SK-N-SH treated with all-trans-retinoic acid at 6 μM for 48 hours (cell line): ENCODE data around the gene RAD52.

Experiments
- ATAC-seq: fragments of 200-7000 bp; cut with Tn5 transposase; 3 replicates; pipeline ENCODE4 v1.9.1; 2020; ENCODE audit warnings: mild to moderate bottlenecking, moderate library complexity
- ARNTL ChIP-seq: fragments of 450-650 bp; formaldehyde crosslinking; IDR thresholded peaks from 2 replicates; pipeline ENCODE4 v1.5.0; 2020; ENCODE audit warnings: low read depth, mild to moderate bottlenecking, moderate library complexity, borderline replicate concordance
- BACH2 ChIP-seq: fragments of 250-450 bp; sonication (Bioruptor Pico); IDR thresholded peaks from 2 replicates; pipeline ENCODE4 v1.9.0; 2021; ENCODE audit warnings: mild to moderate bottlenecking, borderline replicate concordance
- CSDC2 ChIP-seq: fragments of 250-450 bp; sonication (Bioruptor Pico); IDR thresholded peaks from 2 replicates; pipeline ENCODE4 v1.5.0; 2020; ENCODE audit warnings: mild to moderate bottlenecking, moderate library complexity
- CSRNP3 ChIP-seq: fragments of 250-450 bp; sonication (Bioruptor Pico); IDR thresholded peaks from 2 replicates; pipeline ENCODE4 v1.5.1; 2021; ENCODE audit warnings: mild to moderate bottlenecking, moderate library complexity
- ESRRG ChIP-seq: fragments of 250-450 bp; sonication (Bioruptor Pico); IDR thresholded peaks from 2 replicates; pipeline ENCODE4 v1.6.1; 2021; ENCODE audit warnings: mild to moderate bottlenecking
- GLIS3 ChIP-seq: fragments of 250-450 bp; sonication (Bioruptor Pico); IDR thresholded peaks from 2 replicates; pipeline ENCODE4 v1.5.0; 2020; ENCODE audit warnings: mild to moderate bottlenecking, moderate library complexity
- ISL1 ChIP-seq: fragments of 250-450 bp; sonication (Bioruptor Pico); IDR thresholded peaks from 2 replicates; pipeline ENCODE4 v2.1.2; 2022; ENCODE audit warnings: mild to moderate bottlenecking, moderate library complexity
- OSR1 ChIP-seq: fragments of 250-450 bp; sonication (Bioruptor Pico); IDR thresholded peaks from 2 replicates; pipeline ENCODE4 v1.8.0; 2022; ENCODE audit warnings: moderate library complexity, mild to moderate bottlenecking, inconsistent platforms
- POU6F1 ChIP-seq: fragments of 250-450 bp; sonication (Bioruptor Pico); IDR thresholded peaks from 2 replicates; pipeline ENCODE4 v1.8.0; 2021; ENCODE audit warnings: low read depth, mild to moderate bottlenecking, moderate library complexity, borderline replicate concordance
- PPARA ChIP-seq: fragments of 250-450 bp; sonication (Bioruptor Pico); IDR thresholded peaks from 2 replicates; pipeline ENCODE4 v1.5.0; 2020; ENCODE audit warnings: mild to moderate bottlenecking, borderline replicate concordance
- RARB ChIP-seq: fragments of 250-450 bp; sonication (Bioruptor Pico); IDR thresholded peaks from 2 replicates; pipeline ENCODE4 v1.8.0; 2021; ENCODE audit warnings: mild to moderate bottlenecking, moderate library complexity
- SNAI2 ChIP-seq: fragments of 250-450 bp; sonication (Bioruptor Pico); IDR thresholded peaks from 2 replicates; pipeline ENCODE4 v1.5.0; 2020; ENCODE audit warnings: mild to moderate bottlenecking, moderate library complexity
- TCF4 ChIP-seq: fragments of 250-450 bp; sonication (Bioruptor Pico); IDR thresholded peaks from 2 replicates; pipeline ENCODE4 v1.8.0; 2021; ENCODE audit warnings: mild to moderate bottlenecking, moderate library complexity, borderline replicate concordance
- TOX ChIP-seq: fragments of 250-450 bp; sonication (Bioruptor Pico); IDR thresholded peaks from 2 replicates; pipeline ENCODE4 v1.8.0; 2021; ENCODE audit warnings: mild to moderate bottlenecking, moderate library complexity, borderline replicate concordance
- ZC3H10 ChIP-seq: fragments of 250-450 bp; sonication (Bioruptor Pico); IDR thresholded peaks from 2 replicates; pipeline ENCODE4 v1.5.1; 2021; ENCODE audit warnings: mild to moderate bottlenecking, moderate library complexity
- ZFP3 ChIP-seq: fragments of 250-450 bp; sonication (Bioruptor Pico); IDR thresholded peaks from 2 replicates; pipeline ENCODE4 v1.5.0; 2020; ENCODE audit warnings: mild to moderate bottlenecking, moderate library complexity
- ZFP30 ChIP-seq: fragments of 450-650 bp; formaldehyde crosslinking; IDR thresholded peaks from 2 replicates; pipeline ENCODE4 v1.5.0; 2022; ENCODE audit warnings: mild to moderate bottlenecking, moderate library complexity
- ZNF565 ChIP-seq: fragments of 450-650 bp; formaldehyde crosslinking; conservative IDR thresholded peaks from 2 replicates; pipeline ENCODE4 v1.5.0; 2020; ENCODE audit warnings: low read depth, mild to moderate bottlenecking, moderate library complexity
- ZNF70 ChIP-seq: fragments of 450-650 bp; formaldehyde crosslinking; IDR thresholded peaks from 2 replicates; pipeline ENCODE4 v1.5.0; 2020; ENCODE audit warnings: mild to moderate bottlenecking, moderate library complexity
- TF ChIP-seq, protein P1 (sequence below): fragments of 250-450 bp; sonication (Bioruptor Pico); IDR thresholded peaks from 2 replicates; pipeline ENCODE4 v1.8.0; 2020; ENCODE audit warnings: mild to moderate bottlenecking, moderate library complexity, borderline replicate concordance
- TF ChIP-seq, protein P2 (sequence below): fragments of 250-450 bp; sonication (Bioruptor Pico); IDR thresholded peaks from 2 replicates; pipeline ENCODE4 v1.5.1; 2020; ENCODE audit warnings: low read depth, mild to moderate bottlenecking, moderate library complexity

The RAD52 gene

DNA sequence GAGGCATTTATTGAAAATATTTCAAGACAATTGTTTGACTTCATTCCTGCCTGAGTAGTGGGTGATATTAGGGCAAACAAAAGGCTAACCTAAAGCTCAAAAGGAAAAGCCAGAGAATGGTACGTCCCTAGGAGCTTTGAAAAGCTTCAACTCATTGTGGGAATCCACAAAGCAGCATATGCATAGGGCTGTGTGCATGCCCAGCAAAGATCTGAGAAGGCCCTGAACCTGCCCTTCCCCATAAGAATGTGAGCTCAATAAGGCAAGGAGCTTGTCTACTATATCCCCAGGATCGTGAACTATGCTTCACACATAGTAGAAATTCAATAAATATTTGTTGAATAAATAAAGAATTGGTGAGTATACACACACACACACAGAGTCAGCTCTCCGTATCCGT, 19.1 kb upstream of the RAD52 start:
- TF ChIP-seq PPARA (CRISPR knock-in tag) (no peak), CSRNP3 (no peak), ZNF565 (CRISPR knock-in tag) (no peak), SNAI2 (no peak), ZFP30 (CRISPR knock-in tag) (no peak), ZNF70 (no peak), CSDC2 (CRISPR knock-in tag) (no peak), TCF4 (CRISPR knock-in tag) (no peak), GLIS3 (CRISPR knock-in tag) (no peak), ZFP3 (CRISPR knock-in tag) (no peak), ZC3H10 (CRISPR knock-in tag) (no peak), ISL1 (no peak), ESRRG (CRISPR knock-in tag) (no peak), RARB (CRISPR knock-in tag) (no peak), TOX (CRISPR knock-in tag) (no peak), OSR1 (CRISPR knock-in tag) (no peak), POU6F1 (CRISPR knock-in tag) (no peak)
- TF ChIP-seq, protein P1, sequence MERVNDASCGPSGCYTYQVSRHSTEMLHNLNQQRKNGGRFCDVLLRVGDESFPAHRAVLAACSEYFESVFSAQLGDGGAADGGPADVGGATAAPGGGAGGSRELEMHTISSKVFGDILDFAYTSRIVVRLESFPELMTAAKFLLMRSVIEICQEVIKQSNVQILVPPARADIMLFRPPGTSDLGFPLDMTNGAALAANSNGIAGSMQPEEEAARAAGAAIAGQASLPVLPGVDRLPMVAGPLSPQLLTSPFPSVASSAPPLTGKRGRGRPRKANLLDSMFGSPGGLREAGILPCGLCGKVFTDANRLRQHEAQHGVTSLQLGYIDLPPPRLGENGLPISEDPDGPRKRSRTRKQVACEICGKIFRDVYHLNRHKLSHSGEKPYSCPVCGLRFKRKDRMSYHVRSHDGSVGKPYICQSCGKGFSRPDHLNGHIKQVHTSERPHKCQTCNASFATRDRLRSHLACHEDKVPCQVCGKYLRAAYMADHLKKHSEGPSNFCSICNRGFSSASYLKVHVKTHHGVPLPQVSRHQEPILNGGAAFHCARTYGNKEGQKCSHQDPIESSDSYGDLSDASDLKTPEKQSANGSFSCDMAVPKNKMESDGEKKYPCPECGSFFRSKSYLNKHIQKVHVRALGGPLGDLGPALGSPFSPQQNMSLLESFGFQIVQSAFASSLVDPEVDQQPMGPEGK: no peak
- TF ChIP-seq, protein P2, sequence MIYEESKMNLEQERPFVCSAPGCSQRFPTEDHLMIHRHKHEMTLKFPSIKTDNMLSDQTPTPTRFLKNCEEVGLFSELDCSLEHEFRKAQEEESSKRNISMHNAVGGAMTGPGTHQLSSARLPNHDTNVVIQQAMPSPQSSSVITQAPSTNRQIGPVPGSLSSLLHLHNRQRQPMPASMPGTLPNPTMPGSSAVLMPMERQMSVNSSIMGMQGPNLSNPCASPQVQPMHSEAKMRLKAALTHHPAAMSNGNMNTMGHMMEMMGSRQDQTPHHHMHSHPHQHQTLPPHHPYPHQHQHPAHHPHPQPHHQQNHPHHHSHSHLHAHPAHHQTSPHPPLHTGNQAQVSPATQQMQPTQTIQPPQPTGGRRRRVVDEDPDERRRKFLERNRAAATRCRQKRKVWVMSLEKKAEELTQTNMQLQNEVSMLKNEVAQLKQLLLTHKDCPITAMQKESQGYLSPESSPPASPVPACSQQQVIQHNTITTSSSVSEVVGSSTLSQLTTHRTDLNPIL: no peak
- ATAC-seq: no peak

GRCh38 chr12:967641-968040, 18.1 kb upstream of the RAD52 start:
- TF ChIP-seq ZFP30 (CRISPR knock-in tag): no peak
- TF ChIP-seq ZNF565 (CRISPR knock-in tag): no peak
- TF ChIP-seq RARB (CRISPR knock-in tag): no peak
- TF ChIP-seq CSRNP3: no peak
- no peak for TF ChIP-seq ARNTL (CRISPR knock-in tag)
- no peak for TF ChIP-seq SNAI2
- no peak for TF ChIP-seq PPARA (CRISPR knock-in tag)
- TF ChIP-seq, all 23 proteins: peak for 0
- ATAC-seq: no peak

DNA sequence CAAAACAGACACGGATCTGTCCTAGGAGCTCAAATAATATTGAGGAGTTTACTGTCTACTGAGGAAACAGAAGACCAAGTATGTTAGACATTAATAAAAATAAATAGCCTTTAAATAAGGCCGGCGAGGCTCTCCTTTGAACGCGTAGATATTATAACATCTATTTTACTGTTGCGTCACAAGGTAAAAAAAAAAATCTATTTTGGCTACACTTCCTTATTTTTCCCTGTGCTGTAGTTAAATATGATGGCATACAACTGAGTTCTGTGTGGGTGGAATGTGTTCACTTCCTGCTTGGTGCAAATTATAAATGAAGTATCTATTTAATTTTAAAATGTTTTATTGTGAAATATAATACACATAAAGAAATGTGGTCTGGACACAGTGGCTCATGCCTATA, 17.2 kb upstream of the RAD52 start:
- TF ChIP-seq RARB (CRISPR knock-in tag) (no peak), ZFP3 (CRISPR knock-in tag) (no peak), CSDC2 (CRISPR knock-in tag) (no peak), ZFP30 (CRISPR knock-in tag) (no peak), PPARA (CRISPR knock-in tag) (no peak), TCF4 (CRISPR knock-in tag) (no peak), POU6F1 (CRISPR knock-in tag) (no peak), BACH2 (CRISPR knock-in tag) (no peak)
- TF ChIP-seq, protein P2: no peak
- no peak for ATAC-seq
